GM12891 (cell line): ENCODE results near the gene SSNA1.

ENCODE experiments used
- DNase-seq: peaks from one replicate; pipeline ENCODE4 v3.0.0; 2011; ENCODE audit warnings: low spot score; ENCODE audit not compliant: insufficient read length
- FAIRE-seq: peaks from 2 replicates; lab custom pipeline; 2011; peaks lifted over from hg19 to GRCh38; lab: Jason Lieb, UNC
- PAX5 ChIP-seq: IDR thresholded peaks from 2 replicates; pipeline ENCODE4 v1.6.1; 2011; ENCODE audit warnings: low read length, moderate library complexity, mild to moderate bottlenecking; ENCODE audit not compliant: insufficient read depth, severe bottlenecking
- POLR2A ChIP-seq: IDR thresholded peaks from 2 replicates; pipeline ENCODE4 v1.6.1; 2011; ENCODE audit warnings: low read depth, low read length, control low read depth
- POLR2AphosphoS5 ChIP-seq: IDR thresholded peaks from 2 replicates; pipeline ENCODE4 v1.6.1; 2011; ENCODE audit warnings: low read depth, low read length, control low read depth
- POU2F2 ChIP-seq: IDR thresholded peaks from 2 replicates; pipeline ENCODE4 v1.6.1; 2011; ENCODE audit warnings: low read depth, mild to moderate bottlenecking, control low read depth, low read length, moderate library complexity
- SPI1 ChIP-seq: IDR thresholded peaks from 2 replicates; pipeline ENCODE4 v1.6.1; 2011; ENCODE audit warnings: low read depth, low read length, control low read depth
- TAF1 ChIP-seq: IDR thresholded peaks from 2 replicates; pipeline ENCODE4 v1.6.1; 2011; ENCODE audit warnings: low read depth, low read length, control low read depth

Gene SSNA1

GRCh38 chr9:137183980-137184595 is 4.4 kb upstream of the SSNA1 start:
- TF ChIP-seq POU2F2 (no peak), TAF1 (no peak), SPI1 (no peak), POLR2A (no peak), PAX5 (no peak), POLR2AphosphoS5 (no peak)
- DNase-seq (no peak), FAIRE-seq (no peak)

DNA sequence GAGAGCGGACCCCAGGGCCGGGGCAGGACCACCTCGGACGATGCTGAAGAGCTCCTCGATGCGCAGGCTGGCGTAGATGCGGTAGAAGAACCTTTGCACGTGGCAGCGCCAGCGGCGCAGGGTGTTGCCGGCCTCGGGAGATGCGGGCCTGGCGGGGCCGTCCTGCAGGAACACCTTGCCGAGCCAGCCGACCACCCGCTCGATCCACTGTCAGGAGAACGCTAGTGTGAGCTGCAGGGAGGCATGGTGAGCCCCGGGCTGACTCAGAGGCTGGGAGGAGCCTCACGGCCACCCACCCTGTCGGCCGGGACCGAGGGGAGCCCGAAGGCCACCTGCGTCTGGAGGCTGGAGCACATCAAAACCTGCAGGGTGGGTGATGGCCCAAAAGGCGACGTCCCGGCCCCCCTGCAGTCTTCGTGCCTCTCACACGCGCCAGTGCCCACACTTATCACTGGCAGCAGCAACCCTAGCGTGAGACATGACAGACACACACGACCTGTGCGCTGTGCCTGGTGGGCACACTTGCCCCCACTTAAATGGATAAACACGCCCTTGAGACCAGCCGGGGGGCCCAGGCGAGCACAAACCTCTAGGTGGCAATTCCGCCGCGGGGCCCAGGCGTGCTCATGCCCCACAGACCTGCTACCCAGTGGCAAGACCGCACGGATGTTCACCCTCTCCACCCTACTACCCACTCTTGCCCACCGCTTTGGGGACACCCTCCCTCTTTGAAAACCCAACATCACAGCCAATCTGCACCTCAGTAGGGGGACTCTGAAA is 3.4 kb upstream of the SSNA1 start:
- FAIRE-seq (no peak), DNase-seq (no peak)
- TF ChIP-seq POLR2AphosphoS5 (no peak), PAX5 (no peak), SPI1 (no peak), POU2F2 (no peak), POLR2A (no peak), TAF1 (no peak)

DNA sequence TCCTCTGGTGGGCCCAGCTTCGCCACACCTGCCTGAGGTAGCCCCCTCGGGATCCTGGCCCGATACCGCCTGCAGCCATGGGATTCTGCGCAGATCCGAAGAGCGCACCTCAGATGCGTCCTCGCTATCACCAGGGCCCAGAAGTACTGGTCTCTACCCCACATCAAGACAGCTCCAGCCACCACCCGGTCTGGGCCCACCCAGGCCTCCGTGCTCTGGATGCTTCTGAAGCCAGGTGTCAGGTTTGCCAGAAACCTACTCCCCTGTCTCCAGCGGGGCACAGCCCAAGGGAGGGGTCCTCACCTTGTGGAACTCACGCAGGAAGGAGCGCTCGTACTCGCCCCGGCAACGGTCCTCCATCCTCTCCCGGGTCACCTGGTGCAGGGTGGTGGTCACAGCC is 2.6 kb upstream of the SSNA1 start:
- FAIRE-seq (no peak), DNase-seq (no peak)
- no peak for TF ChIP-seq POLR2A
- no peak for TF ChIP-seq POLR2AphosphoS5
- no peak for TF ChIP-seq PAX5
- TF ChIP-seq TAF1: no peak
- no peak for TF ChIP-seq POU2F2
- no peak for TF ChIP-seq SPI1

- no peak for FAIRE-seq
- TF ChIP-seq POU2F2 (no peak), TAF1 (no peak), PAX5 (no peak), POLR2AphosphoS5 (no peak), POLR2A (no peak), SPI1 (no peak)
- no peak for DNase-seq
Measured at GRCh38 chr9:137186385-137186784, 2.1 kb upstream of the SSNA1 start.

DNA sequence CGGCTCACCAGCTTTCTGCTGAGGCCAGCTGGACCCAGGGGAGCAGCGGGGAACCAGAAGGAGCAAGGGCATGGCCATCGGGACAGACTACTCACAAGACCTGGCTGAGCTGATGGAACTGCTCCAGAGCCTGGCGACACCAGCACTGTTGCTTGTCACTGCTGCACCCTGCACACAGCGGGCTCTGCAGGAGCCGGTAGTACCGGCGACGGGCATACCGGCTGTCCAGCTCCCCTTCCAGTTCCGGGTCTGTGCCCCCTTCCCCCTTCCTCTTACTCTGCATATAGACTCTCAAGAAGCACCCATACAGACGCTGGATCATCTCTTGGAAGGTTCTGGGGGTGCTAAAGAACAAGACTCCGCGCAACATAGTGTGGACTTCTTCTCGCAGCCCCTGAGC is 1.1 kb upstream of the SSNA1 start:
- FAIRE-seq (no peak), DNase-seq (no peak)
- TF ChIP-seq POLR2A: no peak
- TF ChIP-seq SPI1: no peak
- no peak for TF ChIP-seq PAX5

DNA sequence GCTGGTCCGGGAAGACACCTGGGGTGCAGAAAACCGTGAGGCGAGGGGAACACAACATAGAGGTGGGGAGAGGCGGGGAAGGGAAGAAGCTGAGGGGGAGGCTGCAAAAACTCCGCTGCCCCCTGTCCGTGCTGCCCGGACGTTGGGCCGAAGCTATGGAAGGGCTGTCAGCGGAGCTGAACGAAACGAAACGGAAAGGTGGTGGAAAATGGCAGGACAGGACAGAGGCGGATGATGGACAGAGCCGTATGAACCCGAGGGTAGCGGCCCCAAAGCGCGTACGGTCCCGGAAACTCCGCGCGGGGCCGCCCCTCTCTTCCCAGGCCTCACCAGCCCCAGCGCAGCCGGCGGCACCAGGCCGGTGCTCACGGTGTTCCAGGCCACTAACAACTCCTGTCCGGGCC is 388 bp upstream of the SSNA1 start:
- no peak for FAIRE-seq
- TF ChIP-seq SPI1 (no peak), POLR2AphosphoS5 (no peak), TAF1 (no peak), POU2F2 (no peak), PAX5 (no peak), POLR2A (no peak)
- no peak for DNase-seq

DNA sequence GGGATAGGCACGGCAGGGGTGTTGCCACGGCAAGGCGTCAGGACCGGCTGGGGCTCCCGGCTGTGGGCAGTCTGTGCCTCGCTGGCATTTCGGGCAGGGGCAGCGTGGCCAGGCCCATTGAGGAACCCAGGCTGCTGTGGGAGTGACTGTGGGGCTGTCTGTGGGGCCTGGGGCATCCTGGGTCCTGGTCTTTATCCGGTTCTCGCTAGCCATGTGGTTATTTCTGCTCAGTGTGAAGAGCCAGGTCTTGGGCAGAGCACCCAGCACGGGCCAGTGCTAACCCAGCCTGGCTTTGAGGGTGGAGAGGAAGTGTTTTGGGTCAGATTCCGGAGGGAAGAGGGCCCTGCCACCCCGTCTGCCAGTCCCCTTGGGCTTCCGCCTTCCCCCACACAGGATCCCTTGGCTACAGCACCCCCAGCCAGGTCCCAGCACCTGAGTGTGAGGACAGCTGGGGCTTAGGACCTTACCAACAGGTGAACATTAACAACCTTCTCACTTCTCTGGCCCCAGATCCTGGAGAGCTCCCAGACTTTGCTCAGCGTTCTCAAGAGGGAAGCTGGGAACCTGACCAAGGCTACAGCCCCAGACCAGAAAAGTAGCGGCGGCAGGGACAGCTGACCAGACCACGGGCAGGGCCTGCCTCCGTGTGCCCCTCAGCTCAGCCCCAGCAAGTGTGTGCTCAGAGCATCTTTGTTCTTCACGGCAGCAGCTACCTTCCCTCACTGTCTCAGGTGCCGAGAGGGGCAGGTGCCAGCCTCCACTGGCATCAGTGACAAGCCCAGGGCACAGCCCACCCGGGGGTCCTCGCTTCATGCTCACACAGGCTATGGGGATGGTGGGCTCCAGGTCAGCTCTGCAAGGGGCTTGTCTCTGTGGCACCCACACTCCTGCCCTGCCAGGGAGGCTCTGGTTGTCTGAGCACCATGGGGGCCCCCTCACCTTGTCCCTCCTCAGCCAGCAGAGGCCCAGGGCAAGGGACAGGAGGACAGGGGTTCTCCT is 1.1 kb downstream of the SSNA1 start:
- TF ChIP-seq PAX5 (no peak), TAF1 (no peak), POLR2A (no peak), SPI1 (no peak), POLR2AphosphoS5 (no peak)
- FAIRE-seq: no peak

GRCh38 chr9:137190315-137190856 is 1.9 kb downstream of the SSNA1 start:
- FAIRE-seq (no peak), DNase-seq (no peak)
- TF ChIP-seq POLR2A (no peak), PAX5 (no peak), POU2F2 (no peak), POLR2AphosphoS5 (no peak), SPI1 (no peak), TAF1 (no peak)

More for the DNA sequence above, 1.1 kb downstream of the SSNA1 start:
- DNase-seq: no peak

DNA sequence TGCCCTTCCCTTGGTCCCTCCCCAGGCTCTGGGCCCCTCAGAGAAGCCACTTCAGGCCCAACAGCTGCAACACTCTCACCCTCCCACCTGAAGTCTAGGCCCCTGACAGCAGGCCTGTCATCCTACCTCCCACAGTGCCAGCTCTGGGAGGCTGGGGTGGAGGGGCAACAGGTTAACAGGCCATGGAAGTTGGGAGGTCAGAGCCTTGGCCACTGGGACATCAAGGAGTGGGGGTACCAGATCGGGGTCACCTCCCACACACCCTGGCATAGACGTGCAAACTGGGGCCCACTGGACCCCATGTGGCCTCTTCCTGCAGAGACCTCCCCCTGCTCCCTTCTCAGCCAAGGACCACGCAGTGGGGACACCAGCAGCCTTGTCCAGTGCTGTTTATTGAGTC is 2.8 kb downstream of the SSNA1 start:
- TF ChIP-seq SPI1 (no peak), POU2F2 (no peak), PAX5 (no peak), TAF1 (no peak), POLR2AphosphoS5 (no peak), POLR2A (no peak)
- DNase-seq: no peak
- no peak for FAIRE-seq
